Motor neuron (in vitro differentiated cells): ENCODE results near the gene CAMSAP1. TPM values are rescaled to one million over a fixed set of nuclear protein-coding genes. Genes with fewer than 3 reads are reported as not detected.

ENCODE experiments used
- total RNA-seq, 8 experiments: library from RNA; unstranded; fragments of 300-600 nt; gene quantifications; 2 replicates each; pipeline versions ENCODE4 v1.2.3 to v1.2.4, GENCODE V29; 2022

Gene CAMSAP1
- total RNA-seq, 8 experiments from 2014 or later: 8.2 to 71.6 (median 46.2) TPM

Other genes starting within 250 kb of the CAMSAP1 start
- 1 to 10 TPM in 1 of 8 experiments, under 1 TPM in 2, not detected in 5; 0.78 to 1.7 (median 0.81) TPM for gene LCN9, start 244.2 kb downstream of the CAMSAP1 start, total RNA-seq
- under 1 TPM in 2 of 8 experiments, not detected in 6; 0.14 to 0.15 TPM for gene SOHLH1, start 208.1 kb downstream of the CAMSAP1 start, total RNA-seq
- 1 to 10 TPM in 1 of 8 experiments, under 1 TPM in 7; 0.11 to 1.1 (median 0.38) TPM for gene KCNT1, start 205.4 kb downstream of the CAMSAP1 start, total RNA-seq
- 10 to 100 TPM; 23.2 to 41.9 (median 29.5) TPM for gene UBAC1, start 53.8 kb upstream of the CAMSAP1 start, total RNA-seq
- gene NACC2, start 187.7 kb upstream of the CAMSAP1 start, total RNA-seq: 10 to 100 TPM in 4 of 8 experiments, 1 to 10 TPM in 4; 3.8 to 43.0 (median 16.7) TPM
- 10 to 100 TPM; 11.3 to 37.9 (median 21.0) TPM for gene TMEM250, start 211.3 kb upstream of the CAMSAP1 start, total RNA-seq